ENCODE data around the gene IPO11.
"Not testable (repeated sequence)": the region's sequence is repeated elsewhere in the genome, so short reads cannot be mapped to it uniquely, and the experiment has no call there.

IPO11 gene

GRCh38 chr5:62513085-62513484 lies 100.5 kb downstream of the IPO11 start:
- not testable (repeated sequence) for DNase-seq (ENCODE audit: low read depth in 2 of 2, low spot score in 1 of 2)

GRCh38 chr5:62514510-62515119 lies 102.1 kb downstream of the IPO11 start:
- DNase-seq (ENCODE audit: low read depth in 2 of 2, low spot score in 1 of 2) = no peak

GRCh38 chr5:62520812-62521211 lies 108.2 kb downstream of the IPO11 start:
- not testable (repeated sequence) for DNase-seq (ENCODE audit: low read depth in 2 of 2, low spot score in 1 of 2)

GRCh38 chr5:62521319-62521718 lies 108.8 kb downstream of the IPO11 start:
- DNase-seq (ENCODE audit: low read depth in 2 of 2, low spot score in 1 of 2) = no peak

- DNase-seq (ENCODE audit: low read depth in 2 of 2, low spot score in 1 of 2) = no peak
These were observed 110.2 kb downstream of the IPO11 start for GRCh38 chr5:62522811-62523210.

GRCh38 chr5:62533597-62533996 lies 121.0 kb downstream of the IPO11 start:
- DNase-seq (ENCODE audit: low read depth in 2 of 2, low spot score in 1 of 2) = no peak

- no peak for DNase-seq (ENCODE audit: low read depth in 2 of 2, low spot score in 1 of 2)
These were observed 122.1 kb downstream of the IPO11 start for GRCh38 chr5:62534461-62535236.

- no peak for DNase-seq (ENCODE audit: low read depth in 2 of 2, low spot score in 1 of 2)
These were observed 123.7 kb downstream of the IPO11 start for GRCh38 chr5:62536232-62536631.

GRCh38 chr5:62536783-62537182 lies 124.2 kb downstream of the IPO11 start:
- DNase-seq (ENCODE audit: low read depth in 2 of 2, low spot score in 1 of 2) = no peak

- DNase-seq (ENCODE audit: low read depth in 2 of 2, low spot score in 1 of 2) = no peak
These were observed 125.7 kb downstream of the IPO11 start for GRCh38 chr5:62538017-62538942.

GRCh38 chr5:62542720-62543119 lies 130.2 kb downstream of the IPO11 start:
- no peak for DNase-seq (ENCODE audit: low read depth in 2 of 2, low spot score in 1 of 2)

GRCh38 chr5:62547945-62548630 lies 135.5 kb downstream of the IPO11 start:
- no peak for DNase-seq (ENCODE audit: low read depth in 2 of 2, low spot score in 1 of 2)

GRCh38 chr5:62550103-62550502 lies 137.5 kb downstream of the IPO11 start:
- DNase-seq (ENCODE audit: low read depth in 2 of 2, low spot score in 1 of 2) = no peak

GRCh38 chr5:62555930-62556329 lies 143.4 kb downstream of the IPO11 start:
- no peak for DNase-seq (ENCODE audit: low read depth in 2 of 2, low spot score in 1 of 2)

GRCh38 chr5:62558941-62559340 lies 146.4 kb downstream of the IPO11 start:
- DNase-seq (ENCODE audit: low read depth in 2 of 2, low spot score in 1 of 2) = no peak

GRCh38 chr5:62560786-62561185 lies 148.2 kb downstream of the IPO11 start:
- DNase-seq (ENCODE audit: low read depth in 2 of 2, low spot score in 1 of 2) = no peak

GRCh38 chr5:62561896-62562295 lies 149.3 kb downstream of the IPO11 start:
- no peak for DNase-seq (ENCODE audit: low read depth in 2 of 2, low spot score in 1 of 2)

GRCh38 chr5:62562867-62563266 lies 150.3 kb downstream of the IPO11 start:
- no peak for DNase-seq (ENCODE audit: low read depth in 2 of 2, low spot score in 1 of 2)

GRCh38 chr5:62564101-62564500 lies 151.5 kb downstream of the IPO11 start:
- no peak for DNase-seq (ENCODE audit: low read depth in 2 of 2, low spot score in 1 of 2)

GRCh38 chr5:62565740-62566139 lies 153.2 kb downstream of the IPO11 start:
- DNase-seq (ENCODE audit: low read depth in 2 of 2, low spot score in 1 of 2) = not testable (repeated sequence)

GRCh38 chr5:62568143-62568542 lies 155.6 kb downstream of the IPO11 start:
- DNase-seq (ENCODE audit: low read depth in 2 of 2, low spot score in 1 of 2) = no peak

Data from stimulated activated CD8-positive, alpha-beta memory T cell treated with anti-CD3 and anti-CD28 coated beads, Interleukin-4, amount 100 ng/mL, for 1 hour (primary cell).